Ishikawa (cell line): Measurements from ENCODE around the gene HHIP.

Experiments used
- EGR1 ChIP-seq: IDR thresholded peaks from 2 replicates; pipeline ENCODE4 v1.6.1; 2012
- EP300 ChIP-seq: IDR thresholded peaks from 2 replicates; pipeline ENCODE4 v1.6.1; 2012; ENCODE audit warnings: borderline replicate concordance
- RAD21 ChIP-seq: IDR thresholded peaks from 2 replicates; pipeline ENCODE4 v1.6.1; 2012; ENCODE audit warnings: low read depth
- TEAD4 ChIP-seq: IDR thresholded peaks from 2 replicates; pipeline ENCODE4 v1.6.1; 2012
- TF ChIP-seq, protein P1 (sequence below): IDR thresholded peaks from 2 replicates; pipeline ENCODE4 v1.6.1; 2012
- TF ChIP-seq, protein P2 (sequence below): IDR thresholded peaks from 2 replicates; pipeline ENCODE4 v1.6.1; 2012; ENCODE audit warnings: low read depth, mild to moderate bottlenecking

DNA sequence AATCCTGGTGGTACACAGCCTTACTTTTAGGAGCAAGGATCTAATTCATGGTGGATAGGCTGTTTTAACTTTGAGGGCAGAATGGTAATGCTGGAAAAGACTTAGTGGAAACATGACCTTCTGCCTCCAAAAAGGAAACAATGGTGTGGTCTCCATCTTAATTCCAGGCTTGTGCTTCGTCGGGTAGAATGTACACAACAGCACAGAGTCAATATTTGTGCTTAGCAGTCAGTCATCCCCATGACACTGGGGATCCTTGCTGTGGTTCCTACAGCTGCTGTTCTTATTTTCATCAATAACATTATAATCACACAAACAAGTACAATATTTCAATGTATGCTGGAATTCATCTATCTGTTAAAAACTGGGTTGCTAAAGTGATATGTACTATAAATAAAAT is 104.4 kb downstream of the HHIP start:
- TF ChIP-seq TEAD4 (no peak), EGR1 (no peak), RAD21 (no peak), EP300 (no peak)
- TF ChIP-seq, protein P1, sequence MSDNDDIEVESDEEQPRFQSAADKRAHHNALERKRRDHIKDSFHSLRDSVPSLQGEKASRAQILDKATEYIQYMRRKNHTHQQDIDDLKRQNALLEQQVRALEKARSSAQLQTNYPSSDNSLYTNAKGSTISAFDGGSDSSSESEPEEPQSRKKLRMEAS, result no peak
- TF ChIP-seq, protein P2, sequence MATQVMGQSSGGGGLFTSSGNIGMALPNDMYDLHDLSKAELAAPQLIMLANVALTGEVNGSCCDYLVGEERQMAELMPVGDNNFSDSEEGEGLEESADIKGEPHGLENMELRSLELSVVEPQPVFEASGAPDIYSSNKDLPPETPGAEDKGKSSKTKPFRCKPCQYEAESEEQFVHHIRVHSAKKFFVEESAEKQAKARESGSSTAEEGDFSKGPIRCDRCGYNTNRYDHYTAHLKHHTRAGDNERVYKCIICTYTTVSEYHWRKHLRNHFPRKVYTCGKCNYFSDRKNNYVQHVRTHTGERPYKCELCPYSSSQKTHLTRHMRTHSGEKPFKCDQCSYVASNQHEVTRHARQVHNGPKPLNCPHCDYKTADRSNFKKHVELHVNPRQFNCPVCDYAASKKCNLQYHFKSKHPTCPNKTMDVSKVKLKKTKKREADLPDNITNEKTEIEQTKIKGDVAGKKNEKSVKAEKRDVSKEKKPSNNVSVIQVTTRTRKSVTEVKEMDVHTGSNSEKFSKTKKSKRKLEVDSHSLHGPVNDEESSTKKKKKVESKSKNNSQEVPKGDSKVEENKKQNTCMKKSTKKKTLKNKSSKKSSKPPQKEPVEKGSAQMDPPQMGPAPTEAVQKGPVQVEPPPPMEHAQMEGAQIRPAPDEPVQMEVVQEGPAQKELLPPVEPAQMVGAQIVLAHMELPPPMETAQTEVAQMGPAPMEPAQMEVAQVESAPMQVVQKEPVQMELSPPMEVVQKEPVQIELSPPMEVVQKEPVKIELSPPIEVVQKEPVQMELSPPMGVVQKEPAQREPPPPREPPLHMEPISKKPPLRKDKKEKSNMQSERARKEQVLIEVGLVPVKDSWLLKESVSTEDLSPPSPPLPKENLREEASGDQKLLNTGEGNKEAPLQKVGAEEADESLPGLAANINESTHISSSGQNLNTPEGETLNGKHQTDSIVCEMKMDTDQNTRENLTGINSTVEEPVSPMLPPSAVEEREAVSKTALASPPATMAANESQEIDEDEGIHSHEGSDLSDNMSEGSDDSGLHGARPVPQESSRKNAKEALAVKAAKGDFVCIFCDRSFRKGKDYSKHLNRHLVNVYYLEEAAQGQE, result no peak
